Panc1 (cell line): ENCODE data around the gene DYNLRB2. TPM values are rescaled to one million over a fixed set of nuclear protein-coding genes. Genes with fewer than 3 reads are reported as not detected.

Experiments
- ATAC-seq: fragments of 200-7000 bp; cut with Tn5 transposase; 2 replicates; pipeline ENCODE4 v1.9.1; 2020; ENCODE audit warnings: mild to moderate bottlenecking, moderate library complexity
- BruUV-seq: library from RNA; stranded (reverse); fragments of 400-500 nt; replicated peaks from 2 replicates; lab custom pipeline; 2021; lab: Mats Ljungman, UMichigan
- CTCF ChIA-PET: fragments of 300-600 bp; sonication (Branson Sonifier 250); formaldehyde crosslinking; loops from one replicate; lab custom pipeline; 2022; ENCODE audit warnings: antibody characterized with exemption; lab: Charles Lee
- POLR2A ChIA-PET: fragments of 300-600 bp; sonication (Branson Sonifier 250); formaldehyde crosslinking; loops from one replicate; lab custom pipeline; 2022; ENCODE audit warnings: antibody characterized with exemption; lab: Charles Lee
- DNase-seq: peaks from one replicate; pipeline ENCODE4 v3.0.0-alpha.2; 2010; ENCODE audit warnings: low read depth, low spot score
- H3K27ac ChIP-seq: 2 replicates; pipeline ENCODE4 v1.5.1; 2011; ENCODE audit warnings: mild to moderate bottlenecking, low read length, inconsistent platforms
- H3K27me3 ChIP-seq: fragments of 200-500 bp; sonication (Bioruptor generic); 2 replicates; pipeline ENCODE4 v1.6.0; 2014; ENCODE audit warnings: low read length, inconsistent platforms; ENCODE audit not compliant: control insufficient read depth, insufficient read depth
- H3K36me3 ChIP-seq: fragments of 200-500 bp; sonication (Bioruptor generic); 2 replicates; pipeline ENCODE4 v1.5.1; 2014; ENCODE audit warnings: inconsistent platforms, mild to moderate bottlenecking, low read length, moderate library complexity; ENCODE audit not compliant: control insufficient read depth, insufficient read depth
- H3K4me1 ChIP-seq: 2 replicates; pipeline ENCODE4 v1.5.1; 2011; ENCODE audit warnings: inconsistent platforms, mild to moderate bottlenecking, low read length, moderate library complexity; ENCODE audit not compliant: control insufficient read depth, insufficient read depth
- H3K4me3 ChIP-seq, 2 experiments: 2 replicates each; pipeline ENCODE4 v1.5.1; 2011 to 2012; ENCODE audit warnings: low read depth in 2 of 2, low read length in 2 of 2, mild to moderate bottlenecking in 2 of 2, inconsistent platforms in 1 of 2, moderate library complexity in 1 of 2
- H3K9me3 ChIP-seq: fragments of 200-500 bp; sonication (Bioruptor generic); 2 replicates; pipeline ENCODE4 v1.5.1; 2014; ENCODE audit warnings: low read depth, mild to moderate bottlenecking, inconsistent platforms, low read length, moderate library complexity; ENCODE audit not compliant: control insufficient read depth, insufficient read depth
- POLR2AphosphoS5 ChIP-seq: IDR thresholded peaks from 2 replicates; pipeline ENCODE4 v1.6.1; 2012; ENCODE audit warnings: mild to moderate bottlenecking, low read depth, low read length, moderate library complexity
- SIN3A ChIP-seq: IDR thresholded peaks from 2 replicates; pipeline ENCODE4 v1.6.1; 2012; ENCODE audit warnings: low read depth, mild to moderate bottlenecking, low read length, moderate library complexity, borderline replicate concordance; ENCODE audit not compliant: insufficient read depth
- TCF7L2 ChIP-seq: IDR thresholded peaks from 2 replicates; pipeline ENCODE4 v1.6.1; 2011; ENCODE audit warnings: mild to moderate bottlenecking, low read depth, low read length, inconsistent platforms
- in situ Hi-C: cut with HindIII; loops from 2 replicates; pipeline ENCODE4 v1.10.0; 2016; ENCODE audit warnings: low sequenced_read_pairs, low pct_unique_long_range_greater_than_20kb
- intact Hi-C: fragments of 100-400 bp; cut with micrococcal nuclease; formaldehyde crosslinking; loops from one replicate; pipeline ENCODE4 v1.10.0; 2022; ENCODE audit not compliant: unreplicated experiment
- total RNA-seq: library from RNA; stranded (reverse); gene quantifications from one replicate; pipeline ENCODE4 v1.2.1, GENCODE V29; 2021; ENCODE audit not compliant: unreplicated experiment
- TF ChIP-seq, protein P1 (sequence below), 2 experiments: IDR thresholded peaks; 2 replicates each; pipeline ENCODE4 v1.6.1; 2011 to 2012; ENCODE audit warnings: low read depth in 2 of 2, control low read depth in 1 of 2, low read length in 1 of 2, mild to moderate bottlenecking in 1 of 2, moderate library complexity in 1 of 2; ENCODE audit not compliant: insufficient read depth in 1 of 2
- TF ChIP-seq, protein P2 (sequence below): fragments of 450-650 bp; IDR thresholded peaks from 2 replicates; pipeline ENCODE4 v1.5.1; 2017; ENCODE audit warnings: mild to moderate bottlenecking

Gene DYNLRB2
- total RNA-seq, 1 experiment from 2014 or later, result not detected

DNA sequence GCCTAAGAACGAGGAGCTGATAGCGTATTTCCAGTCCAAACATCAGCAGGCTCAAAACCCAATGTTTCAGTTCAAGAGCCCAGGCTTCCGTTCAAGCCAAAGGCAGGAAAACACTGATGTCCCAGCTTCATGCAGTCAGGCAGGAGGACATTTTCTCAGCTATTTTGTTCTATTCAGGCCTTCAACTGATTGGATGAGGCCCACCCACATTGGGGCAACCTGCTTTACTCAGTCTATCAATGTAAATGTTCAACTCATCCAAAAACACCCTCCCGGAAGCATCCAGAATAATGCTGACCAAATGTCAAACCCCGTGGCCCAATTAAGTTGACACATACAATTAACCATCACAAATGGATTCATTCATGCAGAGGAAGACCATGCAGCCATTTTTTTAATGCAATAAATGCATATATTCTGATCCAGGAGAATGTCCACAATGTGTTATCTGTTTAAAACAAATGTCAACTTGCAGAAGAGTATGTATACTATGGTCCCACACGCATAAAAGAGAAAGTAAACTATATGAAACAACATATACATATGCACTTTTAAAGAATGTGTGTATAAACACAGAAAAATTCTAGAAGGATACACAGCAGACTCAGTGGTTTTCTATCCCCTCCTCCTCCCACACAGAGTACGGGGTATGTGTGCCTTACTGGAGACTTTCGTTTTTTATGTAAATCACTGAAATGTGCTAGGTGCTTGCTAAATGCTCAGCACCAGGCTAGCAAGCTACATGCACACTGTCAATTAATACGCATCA is 28.8 kb upstream of the DYNLRB2 start:
- DNase-seq (no peak), ATAC-seq (no peak)
- CTCF ChIA-PET, result no interaction called here
- Histone ChIP-seq H3K9me3 (no peaks in the 10 kb centered on the region), H3K27me3 (no peaks in the 10 kb centered on the region; the same call in 1 of the 2 replicates), H3K4me1 (no peaks in the 10 kb centered on the region), H3K36me3 (no peaks in the 10 kb centered on the region), H3K27ac (no peak overlapping the region), H3K4me3 (no peak overlapping the region)
- TF ChIP-seq TCF7L2 (no peak), POLR2AphosphoS5 (no peak), SIN3A (no peak)
- TF ChIP-seq, protein P1, sequence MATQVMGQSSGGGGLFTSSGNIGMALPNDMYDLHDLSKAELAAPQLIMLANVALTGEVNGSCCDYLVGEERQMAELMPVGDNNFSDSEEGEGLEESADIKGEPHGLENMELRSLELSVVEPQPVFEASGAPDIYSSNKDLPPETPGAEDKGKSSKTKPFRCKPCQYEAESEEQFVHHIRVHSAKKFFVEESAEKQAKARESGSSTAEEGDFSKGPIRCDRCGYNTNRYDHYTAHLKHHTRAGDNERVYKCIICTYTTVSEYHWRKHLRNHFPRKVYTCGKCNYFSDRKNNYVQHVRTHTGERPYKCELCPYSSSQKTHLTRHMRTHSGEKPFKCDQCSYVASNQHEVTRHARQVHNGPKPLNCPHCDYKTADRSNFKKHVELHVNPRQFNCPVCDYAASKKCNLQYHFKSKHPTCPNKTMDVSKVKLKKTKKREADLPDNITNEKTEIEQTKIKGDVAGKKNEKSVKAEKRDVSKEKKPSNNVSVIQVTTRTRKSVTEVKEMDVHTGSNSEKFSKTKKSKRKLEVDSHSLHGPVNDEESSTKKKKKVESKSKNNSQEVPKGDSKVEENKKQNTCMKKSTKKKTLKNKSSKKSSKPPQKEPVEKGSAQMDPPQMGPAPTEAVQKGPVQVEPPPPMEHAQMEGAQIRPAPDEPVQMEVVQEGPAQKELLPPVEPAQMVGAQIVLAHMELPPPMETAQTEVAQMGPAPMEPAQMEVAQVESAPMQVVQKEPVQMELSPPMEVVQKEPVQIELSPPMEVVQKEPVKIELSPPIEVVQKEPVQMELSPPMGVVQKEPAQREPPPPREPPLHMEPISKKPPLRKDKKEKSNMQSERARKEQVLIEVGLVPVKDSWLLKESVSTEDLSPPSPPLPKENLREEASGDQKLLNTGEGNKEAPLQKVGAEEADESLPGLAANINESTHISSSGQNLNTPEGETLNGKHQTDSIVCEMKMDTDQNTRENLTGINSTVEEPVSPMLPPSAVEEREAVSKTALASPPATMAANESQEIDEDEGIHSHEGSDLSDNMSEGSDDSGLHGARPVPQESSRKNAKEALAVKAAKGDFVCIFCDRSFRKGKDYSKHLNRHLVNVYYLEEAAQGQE (IDR thresholded peaks at IDR 0.05; ENCODE audit: insufficient read depth in 1 of 2, low read depth in 2 of 2, low read length in 1 of 2), result no peak
- TF ChIP-seq, protein P2, sequence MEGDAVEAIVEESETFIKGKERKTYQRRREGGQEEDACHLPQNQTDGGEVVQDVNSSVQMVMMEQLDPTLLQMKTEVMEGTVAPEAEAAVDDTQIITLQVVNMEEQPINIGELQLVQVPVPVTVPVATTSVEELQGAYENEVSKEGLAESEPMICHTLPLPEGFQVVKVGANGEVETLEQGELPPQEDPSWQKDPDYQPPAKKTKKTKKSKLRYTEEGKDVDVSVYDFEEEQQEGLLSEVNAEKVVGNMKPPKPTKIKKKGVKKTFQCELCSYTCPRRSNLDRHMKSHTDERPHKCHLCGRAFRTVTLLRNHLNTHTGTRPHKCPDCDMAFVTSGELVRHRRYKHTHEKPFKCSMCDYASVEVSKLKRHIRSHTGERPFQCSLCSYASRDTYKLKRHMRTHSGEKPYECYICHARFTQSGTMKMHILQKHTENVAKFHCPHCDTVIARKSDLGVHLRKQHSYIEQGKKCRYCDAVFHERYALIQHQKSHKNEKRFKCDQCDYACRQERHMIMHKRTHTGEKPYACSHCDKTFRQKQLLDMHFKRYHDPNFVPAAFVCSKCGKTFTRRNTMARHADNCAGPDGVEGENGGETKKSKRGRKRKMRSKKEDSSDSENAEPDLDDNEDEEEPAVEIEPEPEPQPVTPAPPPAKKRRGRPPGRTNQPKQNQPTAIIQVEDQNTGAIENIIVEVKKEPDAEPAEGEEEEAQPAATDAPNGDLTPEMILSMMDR, result no peak
- BruUV-seq, result no TSS peak
- in situ Hi-C loops (no loop called here), intact Hi-C loops (loop anchor here (5.0 kb wide), 1 partner anchor 295 kb away; no protein-coding TSS in a partner anchor)
- POLR2A ChIA-PET, result no interaction called here

DNA sequence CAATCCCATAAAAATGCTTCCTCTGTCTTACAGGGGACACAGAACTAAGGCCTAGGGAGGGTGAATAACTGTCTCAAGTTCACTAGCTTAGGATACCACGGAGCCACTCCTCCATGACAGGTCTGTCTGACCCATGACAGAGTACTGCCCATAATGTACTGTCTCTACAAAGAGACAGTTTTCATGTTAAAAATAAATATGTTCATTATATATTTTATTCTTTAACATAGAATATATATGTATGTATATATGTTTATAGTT is 28.3 kb upstream of the DYNLRB2 start:
- no peaks in the 10 kb centered on the region for H3K9me3 ChIP-seq
- BruUV-seq, result no TSS peak
- no peaks in the 10 kb centered on the region; the same call in 1 of the 2 replicates for H3K27me3 ChIP-seq
- no peak overlapping the region for H3K4me3 ChIP-seq
- DNase-seq, result no peak
- no peaks in the 10 kb centered on the region for H3K36me3 ChIP-seq
- intact Hi-C loops (loop anchor here (5.0 kb wide), 1 partner anchor 295 kb away; no protein-coding TSS in a partner anchor), in situ Hi-C loops (no loop called here)
- TF ChIP-seq, protein P1 (IDR thresholded peaks at IDR 0.05; ENCODE audit: insufficient read depth in 1 of 2, low read depth in 2 of 2, low read length in 1 of 2), result no peak
- no peak for TF ChIP-seq SIN3A
- TF ChIP-seq TCF7L2, result no peak
- TF ChIP-seq, protein P2, result no peak
- no peak for TF ChIP-seq POLR2AphosphoS5
- ChIA-PET POLR2A (no interaction called here), CTCF (no interaction called here)
- ATAC-seq, result no peak
- H3K4me1 ChIP-seq, result no peaks in the 10 kb centered on the region
- no peak overlapping the region for H3K27ac ChIP-seq
